B cell (primary cell): Measurements from ENCODE around the gene MOB3C. TPM values are rescaled to one million over a fixed set of nuclear protein-coding genes. Genes with fewer than 3 reads are reported as not detected.

ENCODE experiments used
- ATAC-seq: fragments of 200-7000 bp; cut with Tn5 transposase; one replicate; pipeline ENCODE4 v1.10.0; 2021; ENCODE audit warnings: low read depth, mild to moderate bottlenecking, moderate number of reproducible peaks, moderate library complexity
- CTCF ChIA-PET: fragments of 350-600 bp; sonication (Branson Sonifier 250); formaldehyde crosslinking; loops from one replicate; lab custom pipeline; 2021; ENCODE audit warnings: antibody characterized with exemption, inconsistent platforms; lab: Charles Lee
- POLR2A ChIA-PET: fragments of 350-600 bp; sonication (Branson Sonifier 250); formaldehyde crosslinking; loops from one replicate; lab custom pipeline; 2021; ENCODE audit warnings: antibody characterized with exemption; lab: Charles Lee
- DNase-seq: peaks from one replicate; pipeline ENCODE4 v3.0.0; 2013
- H2AFZ ChIP-seq: 2 replicates; pipeline ENCODE4 v1.6.1; 2012; ENCODE audit warnings: mild to moderate bottlenecking, low read depth, low read length; ENCODE audit not compliant: insufficient read depth, poor library complexity, severe bottlenecking
- H3K27ac ChIP-seq, 2 donors: 1 replicate in 1 of 2; 2 replicates in 1 of 2; pipeline ENCODE4 v1.5.1; 2012 to 2013; ENCODE audit warnings: low read length in 2 of 2, mild to moderate bottlenecking in 2 of 2, moderate library complexity in 1 of 2
- H3K27me3 ChIP-seq, 4 experiments: fragments of 200-600 bp in 1 of 4; sonication (generic) in 1 of 4; replicated peaks in 1 of 4; 1 replicate in 2 of 4; 2 replicates in 2 of 4; pipeline versions ENCODE4 v1.6.1 to v1.7.0; 2013 to 2016; ENCODE audit warnings: low read length in 3 of 4, mild to moderate bottlenecking in 2 of 4, mixed read lengths in 1 of 4, moderate library complexity in 1 of 4; ENCODE audit not compliant: insufficient read depth in 4 of 4, control insufficient read depth in 3 of 4; ENCODE audit errors: control extremely low read depth in 1 of 4
- H3K36me3 ChIP-seq, 2 experiments: replicated peaks in 1 of 2; 1 replicate in 1 of 2; 2 replicates in 1 of 2; pipeline versions ENCODE4 v1.6.1 to v1.7.1; 2013; ENCODE audit warnings: low read length in 1 of 2; ENCODE audit not compliant: insufficient read depth in 2 of 2, control insufficient read depth in 1 of 2; ENCODE audit errors: control extremely low read depth in 1 of 2, extremely low read depth in 1 of 2
- H3K4me1 ChIP-seq, 2 donors: fragments of 200-600 bp in 1 of 2; sonication (generic) in 1 of 2; 1 replicate in 1 of 2; 2 replicates in 1 of 2; pipeline versions ENCODE4 v1.5.1 to v1.6.1; 2013 to 2017; ENCODE audit warnings: low read length in 2 of 2; ENCODE audit not compliant: control insufficient read depth in 2 of 2, insufficient read depth in 2 of 2
- H3K4me2 ChIP-seq: replicated peaks from 2 replicates; pipeline ENCODE3; 2012; ENCODE audit warnings: mild to moderate bottlenecking, low read depth, low read length; ENCODE audit not compliant: poor library complexity, severe bottlenecking
- H3K4me3 ChIP-seq, 5 experiments: fragments of 200-600 bp in 1 of 5; sonication (generic) in 1 of 5; 1 replicate in 3 of 5; 2 replicates in 2 of 5; pipeline versions ENCODE4 v1.5.1 to v1.7.0; 2011 to 2016; ENCODE audit warnings: low read length in 4 of 5, mild to moderate bottlenecking in 4 of 5, low read depth in 2 of 5, control low read depth in 1 of 5, moderate library complexity in 1 of 5; ENCODE audit not compliant: insufficient read depth in 1 of 5; ENCODE audit errors: control extremely low read depth in 1 of 5, extremely low read depth in 1 of 5
- H3K79me2 ChIP-seq: fragments of 200-600 bp; sonication (generic); one replicate; pipeline ENCODE4 v1.6.0; 2016; ENCODE audit warnings: low read length; ENCODE audit not compliant: control insufficient read depth, insufficient read depth
- H3K9ac ChIP-seq: fragments of 200-600 bp; sonication (generic); 2 replicates; pipeline ENCODE4 v1.6.1; 2017; ENCODE audit warnings: mild to moderate bottlenecking, low read length, moderate library complexity
- H3K9me3 ChIP-seq, 3 donors: one replicate each; pipeline versions ENCODE4 v1.6.1 to v1.7.1; 2013; ENCODE audit warnings: low read length in 2 of 3; ENCODE audit not compliant: control insufficient read depth in 2 of 3, insufficient read depth in 1 of 3; ENCODE audit errors: control extremely low read depth in 1 of 3
- H4K20me1 ChIP-seq: 2 replicates; pipeline ENCODE4 v1.6.0; 2012; ENCODE audit warnings: mild to moderate bottlenecking, low read length; ENCODE audit not compliant: insufficient read depth, control insufficient read depth, poor library complexity, severe bottlenecking
- H3K27ac Mint-ChIP-seq: one replicate; pipeline ENCODE4 v1.8.0; 2021; ENCODE audit warnings: mixed read lengths
- H3K27me3 Mint-ChIP-seq: one replicate; pipeline ENCODE4 v1.8.0; 2021; ENCODE audit warnings: mixed read lengths
- H3K4me1 Mint-ChIP-seq: one replicate; pipeline ENCODE4 v1.8.0; 2021; ENCODE audit warnings: mixed read lengths
- H3K4me3 Mint-ChIP-seq: one replicate; pipeline ENCODE4 v1.8.0; 2021; ENCODE audit warnings: mixed read lengths
- H3K9me3 Mint-ChIP-seq: one replicate; pipeline ENCODE4 v1.8.0; 2022; ENCODE audit warnings: mixed read lengths; ENCODE audit not compliant: insufficient read depth
- CTCF ChIP-seq: fragments of 200-600 bp; IDR thresholded peaks from one replicate; pipeline ENCODE4 v1.8.0; 2022; ENCODE audit warnings: antibody characterized with exemption, mild to moderate bottlenecking
- EZH2 ChIP-seq: IDR thresholded peaks from 2 replicates; pipeline ENCODE4 v1.6.1; 2012; ENCODE audit warnings: borderline replicate concordance, low read depth, mild to moderate bottlenecking, moderate library complexity, low read length; ENCODE audit not compliant: insufficient read depth, poor library complexity, severe bottlenecking
- WGBS: methylation state at CpG from one replicate; pipeline ENCODE4 v1.1.5; 2013; ENCODE audit warnings: missing lambda C conversion rate; ENCODE audit not compliant: insufficient coverage; 5-methylcytosine and 5-hydroxymethylcytosine counted together
- intact Hi-C: fragments of 100-400 bp; cut with micrococcal nuclease; formaldehyde crosslinking; loops from one replicate; pipeline ENCODE4 v1.10.0; 2022
- polyA plus RNA-seq: library from polyadenylated mRNA; depleted of rRNA; stranded (reverse); fragments of >200 nt; gene quantifications from 2 replicates; pipeline ENCODE4 v1.2.3, GENCODE V29; 2012
- total RNA-seq, 2 donors: library from RNA; stranded (reverse); fragments of 120-200 nt in 1 of 2; gene quantifications; 1 replicate in 1 of 2; 2 replicates in 1 of 2; pipeline versions ENCODE4 v1.2.3 to v1.2.4, GENCODE V29; 2013 to 2022

Gene MOB3C
- total and polyA plus RNA-seq, 2 donors (not counting 1 experiment from before 2014, with no cell fraction given), result 18.9 to 19.2 TPM

- Histone ChIP-seq H3K4me3 (no peak overlapping the region), H3K9me3 (no peaks in the 10 kb centered on the region), H3K27me3 (no peaks in the 10 kb centered on the region), H4K20me1 (no peaks in the 10 kb centered on the region), H3K9ac (no peak overlapping the region), H3K27ac (no peak overlapping the region), H3K4me1 (no peaks in the 10 kb centered on the region), H3K79me2 (no peaks in the 10 kb centered on the region), H3K36me3 (peaks cover 14 to 42% of the 10 kb centered on the region in 2 experiments), H2AFZ (no peak overlapping the region), H3K4me2 (no peak overlapping the region)
- ChIA-PET POLR2A (no interaction called here), CTCF (interaction anchor here (0.6 kb wide), 1 partner anchor 8 kb away, joined by 4 read pairs; no protein-coding TSS in a partner anchor)
- DNase-seq (no peak), ATAC-seq (no peak)
- 100% methylated on average over 1 of the region's 1 CpG for whole genome bisulfite sequencing
- Mint-ChIP-seq H3K4me1 (no peaks in the 10 kb centered on the region), H3K27ac (no peak overlapping the region), H3K27me3 (no peaks in the 10 kb centered on the region), H3K9me3 (peaks cover 5% of the 10 kb centered on the region), H3K4me3 (no peak overlapping the region)
- TF ChIP-seq EZH2 (no peak), CTCF (no peak)
- intact Hi-C loops, result no loop called here
Measured at GRCh38 chr1:46654012-46654411, 37.4 kb upstream of the MOB3C start.

GRCh38 chr1:46653405-46653958 is 36.9 kb upstream of the MOB3C start:
- H3K27me3 ChIP-seq, result no peaks in the 10 kb centered on the region
- H3K27ac Mint-ChIP-seq, result no peak overlapping the region
- H3K27ac ChIP-seq, result no peak overlapping the region
- no CpG with 5 or more reads among the region's 2 CpGs for WGBS
- H3K4me3 Mint-ChIP-seq, result no peak overlapping the region
- no peaks in the 10 kb centered on the region for H3K79me2 ChIP-seq
- peaks cover 14 to 42% of the 10 kb centered on the region in 2 experiments for H3K36me3 ChIP-seq
- no peak overlapping the region for H3K4me3 ChIP-seq
- no peaks in the 10 kb centered on the region for H3K9me3 ChIP-seq
- H3K27me3 Mint-ChIP-seq, result no peaks in the 10 kb centered on the region
- no peak overlapping the region for H2AFZ ChIP-seq
- H3K9ac ChIP-seq, result no peak overlapping the region
- H4K20me1 ChIP-seq, result no peaks in the 10 kb centered on the region
- no peaks in the 10 kb centered on the region for H3K4me1 Mint-ChIP-seq
- ChIA-PET POLR2A (no interaction called here), CTCF (interaction anchor here (0.6 kb wide), 1 partner anchor 8 kb away, joined by 4 read pairs; no protein-coding TSS in a partner anchor)
- ATAC-seq (no peak), DNase-seq (no peak)
- H3K4me1 ChIP-seq, result no peaks in the 10 kb centered on the region
- H3K9me3 Mint-ChIP-seq, result peaks cover 5% of the 10 kb centered on the region
- H3K4me2 ChIP-seq, result no peak overlapping the region
- intact Hi-C loops, result no loop called here
- TF ChIP-seq CTCF (no peak), EZH2 (no peak)
